ENCODE results near the gene WDFY3.
A peak's percentile ranks its signal among the peaks of the same experiment; 100 is the strongest.

The WDFY3 gene

GRCh38 chr4:84967243-84967690 lies 777 bp upstream of the WDFY3 start:
- Histone ChIP-seq H3K27me3 (replicated peaks; ENCODE audit: control insufficient read depth, insufficient read depth, low read length, poor library complexity, severe bottlenecking) (peaks cover 18% of the 10 kb centered on the region), H3K4me3 (ENCODE audit: insufficient read depth, low read depth, low read length, poor library complexity, severe bottlenecking) (no peak overlapping the region), H3K9me3 (ENCODE audit: control insufficient read depth, low read length) (no peaks in the 10 kb centered on the region), H3K4me1 (ENCODE audit: control insufficient read depth, insufficient read depth, low read length, poor library complexity, severe bottlenecking) (peaks cover 11% of the 10 kb centered on the region), H3K36me3 (ENCODE audit: control insufficient read depth, insufficient read depth, low read length) (no peaks in the 10 kb centered on the region), H3K27ac (ENCODE audit: insufficient read depth, low read length, poor library complexity, severe bottlenecking) (no peak overlapping the region)
- DNase-seq = no peak

GRCh38 chr4:84965553-84966381 lies 723 bp downstream of the WDFY3 start:
- DNase-seq = no peak
- peak overlapping the region; percentile 22 for H3K4me3 ChIP-seq (ENCODE audit: insufficient read depth, low read depth, low read length, poor library complexity, severe bottlenecking)
- H3K4me1 ChIP-seq (ENCODE audit: control insufficient read depth, insufficient read depth, low read length, poor library complexity, severe bottlenecking) = peaks cover 11% of the 10 kb centered on the region
- H3K27me3 ChIP-seq (replicated peaks; ENCODE audit: control insufficient read depth, insufficient read depth, low read length, poor library complexity, severe bottlenecking) = peaks cover 18% of the 10 kb centered on the region
- H3K27ac ChIP-seq (ENCODE audit: insufficient read depth, low read length, poor library complexity, severe bottlenecking) = no peak overlapping the region
- H3K36me3 ChIP-seq (ENCODE audit: control insufficient read depth, insufficient read depth, low read length) = no peaks in the 10 kb centered on the region
- H3K9me3 ChIP-seq (ENCODE audit: control insufficient read depth, low read length) = no peaks in the 10 kb centered on the region

- H3K4me3 ChIP-seq (ENCODE audit: insufficient read depth, low read depth, low read length, poor library complexity, severe bottlenecking) = no peak overlapping the region
- peaks cover 11% of the 10 kb centered on the region for H3K4me1 ChIP-seq (ENCODE audit: control insufficient read depth, insufficient read depth, low read length, poor library complexity, severe bottlenecking)
- no peak overlapping the region for H3K27ac ChIP-seq (ENCODE audit: insufficient read depth, low read length, poor library complexity, severe bottlenecking)
- H3K36me3 ChIP-seq (ENCODE audit: control insufficient read depth, insufficient read depth, low read length) = no peaks in the 10 kb centered on the region
- no peaks in the 10 kb centered on the region for H3K9me3 ChIP-seq (ENCODE audit: control insufficient read depth, low read length)
- H3K27me3 ChIP-seq (replicated peaks; ENCODE audit: control insufficient read depth, insufficient read depth, low read length, poor library complexity, severe bottlenecking) = peaks cover 18% of the 10 kb centered on the region
- no peak for DNase-seq
These were observed 1.4 kb downstream of the WDFY3 start for GRCh38 chr4:84964995-84965552.

GRCh38 chr4:84962102-84962501 lies 4.4 kb downstream of the WDFY3 start:
- H3K9me3 ChIP-seq (ENCODE audit: control insufficient read depth, low read length) = no peaks in the 10 kb centered on the region
- H3K4me3 ChIP-seq (ENCODE audit: insufficient read depth, low read depth, low read length, poor library complexity, severe bottlenecking) = no peak overlapping the region
- DNase-seq = no peak
- H3K27ac ChIP-seq (ENCODE audit: insufficient read depth, low read length, poor library complexity, severe bottlenecking) = no peak overlapping the region
- H3K36me3 ChIP-seq (ENCODE audit: control insufficient read depth, insufficient read depth, low read length) = no peaks in the 10 kb centered on the region
- peaks cover 10% of the 10 kb centered on the region for H3K4me1 ChIP-seq (ENCODE audit: control insufficient read depth, insufficient read depth, low read length, poor library complexity, severe bottlenecking)
- peaks cover 16% of the 10 kb centered on the region for H3K27me3 ChIP-seq (replicated peaks; ENCODE audit: control insufficient read depth, insufficient read depth, low read length, poor library complexity, severe bottlenecking)

- no peak for DNase-seq
- no peaks in the 10 kb centered on the region for H3K4me1 ChIP-seq (ENCODE audit: control insufficient read depth, insufficient read depth, low read length, poor library complexity, severe bottlenecking)
These were observed 8.1 kb downstream of the WDFY3 start for GRCh38 chr4:84958434-84958833.

GRCh38 chr4:84957514-84958420 lies 8.7 kb downstream of the WDFY3 start:
- no peak overlapping the region for H3K4me3 ChIP-seq (ENCODE audit: insufficient read depth, low read depth, low read length, poor library complexity, severe bottlenecking)
- H3K27me3 ChIP-seq (replicated peaks; ENCODE audit: control insufficient read depth, insufficient read depth, low read length, poor library complexity, severe bottlenecking) = no peaks in the 10 kb centered on the region
- no peak overlapping the region for H3K27ac ChIP-seq (ENCODE audit: insufficient read depth, low read length, poor library complexity, severe bottlenecking)
- H3K36me3 ChIP-seq (ENCODE audit: control insufficient read depth, insufficient read depth, low read length) = no peaks in the 10 kb centered on the region
- no peaks in the 10 kb centered on the region for H3K9me3 ChIP-seq (ENCODE audit: control insufficient read depth, low read length)
- H3K4me1 ChIP-seq (ENCODE audit: control insufficient read depth, insufficient read depth, low read length, poor library complexity, severe bottlenecking) = no peaks in the 10 kb centered on the region
- no peak for DNase-seq

More at GRCh38 chr4:84958434-84958833, 8.1 kb downstream of the WDFY3 start:
- Histone ChIP-seq H3K4me3 (ENCODE audit: insufficient read depth, low read depth, low read length, poor library complexity, severe bottlenecking) (no peak overlapping the region), H3K9me3 (ENCODE audit: control insufficient read depth, low read length) (no peaks in the 10 kb centered on the region), H3K27ac (ENCODE audit: insufficient read depth, low read length, poor library complexity, severe bottlenecking) (no peak overlapping the region), H3K27me3 (replicated peaks; ENCODE audit: control insufficient read depth, insufficient read depth, low read length, poor library complexity, severe bottlenecking) (no peaks in the 10 kb centered on the region), H3K36me3 (ENCODE audit: control insufficient read depth, insufficient read depth, low read length) (no peaks in the 10 kb centered on the region)

GRCh38 chr4:84956014-84956413 lies 10.5 kb downstream of the WDFY3 start:
- H3K4me3 ChIP-seq (ENCODE audit: insufficient read depth, low read depth, low read length, poor library complexity, severe bottlenecking) = no peak overlapping the region
- no peak overlapping the region for H3K27ac ChIP-seq (ENCODE audit: insufficient read depth, low read length, poor library complexity, severe bottlenecking)
- DNase-seq = no peak
- no peaks in the 10 kb centered on the region for H3K27me3 ChIP-seq (replicated peaks; ENCODE audit: control insufficient read depth, insufficient read depth, low read length, poor library complexity, severe bottlenecking)
- H3K36me3 ChIP-seq (ENCODE audit: control insufficient read depth, insufficient read depth, low read length) = no peaks in the 10 kb centered on the region
- no peaks in the 10 kb centered on the region for H3K4me1 ChIP-seq (ENCODE audit: control insufficient read depth, insufficient read depth, low read length, poor library complexity, severe bottlenecking)
- no peaks in the 10 kb centered on the region for H3K9me3 ChIP-seq (ENCODE audit: control insufficient read depth, low read length)

- Histone ChIP-seq H3K9me3 (ENCODE audit: control insufficient read depth, low read length) (no peaks in the 10 kb centered on the region), H3K36me3 (ENCODE audit: control insufficient read depth, insufficient read depth, low read length) (no peaks in the 10 kb centered on the region), H3K4me3 (ENCODE audit: insufficient read depth, low read depth, low read length, poor library complexity, severe bottlenecking) (no peak overlapping the region), H3K27ac (ENCODE audit: insufficient read depth, low read length, poor library complexity, severe bottlenecking) (no peak overlapping the region), H3K27me3 (replicated peaks; ENCODE audit: control insufficient read depth, insufficient read depth, low read length, poor library complexity, severe bottlenecking) (no peaks in the 10 kb centered on the region), H3K4me1 (ENCODE audit: control insufficient read depth, insufficient read depth, low read length, poor library complexity, severe bottlenecking) (no peaks in the 10 kb centered on the region)
- DNase-seq = no peak
These were observed 11.4 kb downstream of the WDFY3 start for GRCh38 chr4:84954982-84955567.

- Histone ChIP-seq H3K27ac (ENCODE audit: insufficient read depth, low read length, poor library complexity, severe bottlenecking) (no peak overlapping the region), H3K9me3 (ENCODE audit: control insufficient read depth, low read length) (no peaks in the 10 kb centered on the region), H3K4me1 (ENCODE audit: control insufficient read depth, insufficient read depth, low read length, poor library complexity, severe bottlenecking) (no peaks in the 10 kb centered on the region), H3K27me3 (replicated peaks; ENCODE audit: control insufficient read depth, insufficient read depth, low read length, poor library complexity, severe bottlenecking) (no peaks in the 10 kb centered on the region), H3K4me3 (ENCODE audit: insufficient read depth, low read depth, low read length, poor library complexity, severe bottlenecking) (no peak overlapping the region), H3K36me3 (ENCODE audit: control insufficient read depth, insufficient read depth, low read length) (no peaks in the 10 kb centered on the region)
- no peak for DNase-seq
These were observed 13.7 kb downstream of the WDFY3 start for GRCh38 chr4:84952776-84953175.
